ENCODE data around the gene PIK3CB.
A peak's percentile ranks its signal among the peaks of the same experiment; 100 is the strongest.
"Not testable (repeated sequence)": the region's sequence is repeated elsewhere in the genome, so short reads cannot be mapped to it uniquely, and the experiment has no call there.

The PIK3CB gene

DNA sequence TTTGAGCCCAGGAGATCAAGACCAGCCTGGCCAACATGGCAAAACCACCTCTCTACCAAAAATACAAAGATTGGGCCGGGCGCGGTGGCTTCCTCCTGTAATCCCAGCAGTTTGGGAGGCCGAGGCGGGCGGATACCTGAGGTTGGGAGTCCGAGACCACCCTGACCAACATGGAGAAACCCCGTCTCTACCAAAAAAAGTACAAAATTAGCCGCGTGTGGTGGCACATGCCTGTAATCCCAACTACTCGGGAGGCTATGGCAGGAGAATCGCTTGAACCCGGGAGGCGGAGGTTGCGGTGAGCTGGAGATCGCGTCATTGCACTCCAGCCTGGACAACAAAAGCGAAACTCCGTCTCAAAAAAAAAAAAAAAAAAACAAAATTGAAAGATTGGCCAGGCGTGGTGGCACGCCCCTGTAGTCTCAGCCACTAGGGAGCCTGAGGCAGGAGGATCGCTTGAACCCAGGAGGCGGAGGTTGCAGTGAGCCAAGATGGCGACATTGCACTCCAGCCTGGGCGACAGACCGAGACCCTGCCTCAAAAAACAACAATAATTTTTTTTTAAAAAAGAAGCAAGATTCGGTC lies 2.2 kb downstream of the PIK3CB start:
- DNase-seq, H3K27ac Mint-ChIP-seq, ATAC-seq, H3K9me3 Mint-ChIP-seq, H3K27me3 Mint-ChIP-seq: not testable (repeated sequence)
- peak overlapping the region in 1 of 2 donors; percentile 26 for H3K4me3 Mint-ChIP-seq
- H3K4me1 Mint-ChIP-seq = peaks cover 34% of the 10 kb centered on the region

DNA sequence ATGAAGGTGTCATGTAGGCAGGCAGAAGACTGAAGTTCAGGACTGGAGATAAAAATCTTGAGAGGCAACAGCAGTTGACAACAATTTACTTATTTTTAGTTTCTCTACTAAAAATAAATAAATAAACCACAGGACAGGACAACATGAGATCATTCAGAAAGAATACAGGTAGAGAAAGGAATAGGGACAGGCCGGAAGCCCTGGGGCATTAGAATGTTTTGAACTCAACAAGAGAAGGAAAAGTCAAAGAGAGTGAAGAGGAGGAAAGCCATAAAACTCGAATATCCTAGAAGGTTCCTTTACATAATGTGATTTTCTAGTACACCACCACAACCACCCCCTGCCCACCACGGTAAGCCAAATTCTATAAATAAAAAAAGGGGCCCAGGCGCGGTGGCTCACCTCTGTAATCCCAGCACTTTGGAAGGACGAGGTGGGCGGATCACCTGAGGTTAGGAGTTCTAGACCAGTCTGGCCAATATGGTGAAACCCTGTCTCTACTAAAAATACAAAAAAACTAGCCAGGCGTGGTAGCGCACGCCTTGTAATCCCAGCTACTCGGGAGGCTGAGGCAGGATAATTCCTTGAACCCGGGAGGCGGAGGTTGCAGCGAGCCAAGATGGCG lies 4.7 kb downstream of the PIK3CB start:
- H3K27ac Mint-ChIP-seq = no peak overlapping the region
- no peak overlapping the region for H3K4me3 Mint-ChIP-seq
- H3K9me3 Mint-ChIP-seq = no peaks in the 10 kb centered on the region
- no peaks in the 10 kb centered on the region for H3K27me3 Mint-ChIP-seq
- ATAC-seq (no peak), DNase-seq (no peak)
- H3K4me1 Mint-ChIP-seq = peaks cover 24% of the 10 kb centered on the region

DNA sequence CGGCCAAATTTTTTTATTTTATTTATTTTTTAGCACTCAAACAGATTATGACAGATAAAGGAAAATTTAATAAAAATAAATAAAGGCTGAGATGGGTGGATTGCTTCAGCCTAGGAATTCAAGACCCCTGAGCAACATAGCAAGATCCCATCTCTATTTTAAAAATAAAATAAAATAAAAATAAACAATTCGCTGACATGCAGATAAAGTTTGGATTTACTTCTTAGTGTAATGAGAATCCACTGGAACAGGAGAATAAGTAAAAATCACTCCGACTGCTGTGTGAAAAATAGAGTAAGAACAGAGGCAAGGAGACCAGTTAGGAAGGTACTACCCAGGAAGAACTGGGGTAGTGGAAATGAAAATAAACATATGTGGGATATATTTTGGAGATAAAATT lies 5.6 kb downstream of the PIK3CB start:
- no peaks in the 10 kb centered on the region for H3K27me3 Mint-ChIP-seq
- peaks cover 30% of the 10 kb centered on the region for H3K4me1 Mint-ChIP-seq
- no peaks in the 10 kb centered on the region for H3K9me3 Mint-ChIP-seq
- H3K27ac Mint-ChIP-seq = no peak overlapping the region
- H3K4me3 Mint-ChIP-seq = no peak overlapping the region
- no peak for ATAC-seq
- no peak for DNase-seq

DNA sequence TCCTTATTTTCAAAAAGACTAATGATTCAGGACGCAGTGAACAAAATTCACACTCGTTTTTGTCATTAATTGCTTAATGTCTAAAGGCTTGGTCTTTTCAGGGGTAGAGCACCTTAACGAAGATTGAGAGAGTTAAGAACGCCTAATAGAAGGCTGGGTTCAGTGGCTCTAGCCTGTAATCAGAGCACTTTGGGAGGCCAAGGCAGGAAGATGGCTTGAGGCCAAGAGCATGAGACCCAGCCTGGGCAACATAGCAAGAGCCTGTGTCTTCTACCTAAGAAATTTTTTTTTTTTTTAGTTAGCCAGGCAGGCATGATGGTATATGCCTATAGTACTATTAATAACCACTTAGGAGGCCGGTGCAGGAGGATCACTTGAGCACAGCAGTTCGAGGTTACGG lies 7.5 kb downstream of the PIK3CB start:
- no peak overlapping the region for H3K4me3 Mint-ChIP-seq
- H3K27ac Mint-ChIP-seq = no peak overlapping the region
- no peaks in the 10 kb centered on the region for H3K27me3 Mint-ChIP-seq
- ATAC-seq (no peak), DNase-seq (no peak)
- no peaks in the 10 kb centered on the region for H3K9me3 Mint-ChIP-seq
- peaks cover 16% of the 10 kb centered on the region for H3K4me1 Mint-ChIP-seq

DNA sequence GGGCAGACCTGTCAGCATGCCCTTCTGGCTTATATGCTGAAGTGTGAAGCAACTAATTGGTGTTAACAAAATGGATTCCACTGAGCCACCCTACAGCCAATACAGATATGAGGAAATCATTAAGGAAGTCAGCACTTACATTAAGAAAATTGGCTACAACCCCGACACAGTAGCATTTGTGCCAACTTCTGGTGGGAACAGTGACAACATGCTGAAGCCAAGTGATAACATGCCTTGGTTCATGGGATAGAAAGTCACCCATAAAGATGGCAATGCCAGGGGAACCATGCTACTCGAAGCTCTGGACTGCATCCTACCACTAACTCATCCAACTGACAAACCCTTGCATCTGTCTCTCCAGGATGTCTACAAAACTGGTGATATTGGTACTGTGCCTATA lies 9.4 kb downstream of the PIK3CB start:
- H3K9me3 Mint-ChIP-seq = no peaks in the 10 kb centered on the region
- peaks cover 9% of the 10 kb centered on the region for H3K4me1 Mint-ChIP-seq
- H3K27ac Mint-ChIP-seq = no peak overlapping the region
- no peak for ATAC-seq
- DNase-seq = no peak
- H3K4me3 Mint-ChIP-seq = no peak overlapping the region
- H3K27me3 Mint-ChIP-seq = no peaks in the 10 kb centered on the region

DNA sequence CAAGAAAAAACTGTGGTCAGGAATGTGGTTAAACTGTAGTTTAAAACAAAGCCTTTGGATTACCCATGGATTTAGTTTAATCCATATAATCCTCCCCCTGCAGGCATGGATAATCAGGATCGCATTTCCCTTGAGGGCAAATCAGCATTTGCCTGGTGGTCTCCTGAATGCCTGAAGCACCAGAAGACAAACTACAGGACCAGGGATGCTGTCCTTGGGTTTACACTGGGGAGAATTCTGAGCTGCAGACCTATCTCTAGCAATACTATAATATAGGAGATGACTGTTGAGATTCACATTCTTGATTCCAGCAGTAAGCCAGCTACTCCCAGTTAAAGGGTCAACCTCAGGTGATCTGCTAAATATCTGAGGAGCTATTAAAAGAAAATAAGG lies 10.6 kb downstream of the PIK3CB start:
- no peak overlapping the region for H3K27ac Mint-ChIP-seq
- H3K9me3 Mint-ChIP-seq = no peaks in the 10 kb centered on the region
- H3K4me3 Mint-ChIP-seq = no peak overlapping the region
- ATAC-seq (no peak), DNase-seq (no peak)
- no peaks in the 10 kb centered on the region for H3K27me3 Mint-ChIP-seq
- peaks cover 6% of the 10 kb centered on the region for H3K4me1 Mint-ChIP-seq

DNA sequence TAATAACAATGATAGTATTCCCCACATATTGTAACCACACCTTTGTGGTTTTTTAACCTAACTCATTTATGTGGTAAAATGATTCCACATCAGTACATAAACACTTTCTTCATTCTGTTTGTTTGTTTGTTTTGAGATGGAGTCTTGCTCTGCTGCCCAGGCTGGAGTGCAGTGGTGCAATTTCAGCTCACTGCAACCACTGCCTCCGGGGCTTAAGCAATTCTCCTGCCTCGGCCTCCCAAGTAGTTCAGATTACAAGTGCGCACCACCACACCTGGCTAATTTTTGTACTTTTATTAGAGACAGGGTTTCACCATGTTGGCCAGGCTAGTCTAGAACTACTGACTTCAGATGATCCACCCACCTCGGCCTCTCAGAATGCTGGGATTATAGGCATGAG lies 14.3 kb downstream of the PIK3CB start:
- not testable (repeated sequence) for H3K27ac Mint-ChIP-seq, DNase-seq, H3K4me3 Mint-ChIP-seq, ATAC-seq, H3K9me3 Mint-ChIP-seq, H3K27me3 Mint-ChIP-seq
- H3K4me1 Mint-ChIP-seq = peaks cover 26% of the 10 kb centered on the region

DNA sequence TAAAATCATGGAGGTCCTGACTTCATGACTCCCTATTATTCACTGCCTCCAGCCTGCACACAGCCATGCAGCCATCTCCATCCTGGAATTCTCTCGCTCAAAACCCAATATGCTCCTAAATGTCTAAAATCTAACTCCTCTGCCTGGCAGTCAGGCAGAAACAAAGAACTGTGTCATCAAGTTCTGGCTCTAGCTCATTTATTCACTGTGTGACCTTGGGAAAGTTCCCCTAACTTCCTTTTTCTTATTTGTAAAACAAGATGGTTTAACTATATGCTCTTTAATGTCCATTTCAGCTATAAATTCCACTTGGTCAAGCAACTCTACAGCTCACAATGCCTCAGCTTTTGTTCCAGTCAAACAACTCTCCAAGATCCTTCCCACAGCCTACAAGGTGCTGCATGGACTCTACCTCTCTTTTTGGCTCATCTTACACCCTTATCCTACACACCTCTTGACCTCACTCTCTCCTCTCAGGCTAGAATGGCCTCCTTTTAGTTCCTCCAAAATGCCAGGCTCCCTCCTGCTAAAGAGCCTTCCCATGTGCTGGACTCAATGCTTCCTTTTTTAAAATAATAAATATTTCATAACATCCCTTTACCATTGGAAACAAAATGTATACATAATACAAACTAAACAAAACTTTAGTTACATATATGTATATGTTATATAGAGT lies 16.4 kb downstream of the PIK3CB start:
- ATAC-seq (no peak), DNase-seq (no peak)
- Mint-ChIP-seq H3K4me1 (peaks cover 40% of the 10 kb centered on the region), H3K27me3 (no peaks in the 10 kb centered on the region), H3K4me3 (no peak overlapping the region), H3K9me3 (no peaks in the 10 kb centered on the region), H3K27ac (peak overlapping the region in 1 of 2 donors; percentile 9)

DNA sequence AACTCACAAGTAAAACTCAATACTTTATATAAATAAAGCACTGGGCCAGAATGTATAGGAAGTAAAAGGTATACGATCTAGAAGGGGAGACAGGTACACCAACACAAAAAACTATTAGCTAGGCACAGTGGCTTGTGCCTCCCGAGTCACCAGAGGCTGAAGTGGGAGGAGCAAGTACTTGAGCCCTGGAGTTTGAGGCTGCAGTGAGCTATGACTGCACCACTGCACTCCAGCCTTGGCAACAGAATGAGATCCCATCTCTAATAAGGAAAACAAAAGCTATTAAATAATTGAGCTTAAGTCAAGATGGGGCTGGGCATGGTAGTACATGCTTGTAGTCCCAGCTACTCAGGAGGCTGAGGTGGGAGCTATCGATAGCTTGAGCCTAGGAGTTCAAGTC lies 17.0 kb downstream of the PIK3CB start:
- no peak overlapping the region for H3K27ac Mint-ChIP-seq
- peaks cover 40% of the 10 kb centered on the region for H3K4me1 Mint-ChIP-seq
- DNase-seq = no peak
- no peak overlapping the region for H3K4me3 Mint-ChIP-seq
- no peak for ATAC-seq
- H3K27me3 Mint-ChIP-seq = no peaks in the 10 kb centered on the region
- H3K9me3 Mint-ChIP-seq = no peaks in the 10 kb centered on the region

DNA sequence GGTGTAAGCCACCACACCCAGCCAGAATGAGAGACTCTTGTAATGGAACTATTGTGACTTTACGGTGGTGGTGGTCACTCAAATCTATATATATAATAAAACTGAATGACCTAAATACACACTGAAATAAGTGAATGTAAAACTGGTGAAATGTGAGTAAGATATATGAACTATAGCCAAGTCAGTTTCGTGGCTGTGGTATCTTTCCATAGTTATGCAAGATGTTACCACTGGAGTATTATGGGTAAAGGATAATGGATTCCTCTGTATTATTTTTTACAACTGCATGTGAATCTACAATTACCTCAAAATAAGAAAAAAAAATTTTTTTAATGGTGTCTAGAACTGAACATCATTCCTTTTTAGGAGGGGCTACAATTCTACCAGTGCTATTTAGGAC lies 21.9 kb downstream of the PIK3CB start:
- Mint-ChIP-seq H3K4me1 (peaks cover 42% of the 10 kb centered on the region), H3K4me3 (no peak overlapping the region), H3K27ac (peak overlapping the region in 1 of 2 donors; percentile 33), H3K27me3 (no peaks in the 10 kb centered on the region), H3K9me3 (no peaks in the 10 kb centered on the region)
- DNase-seq (no peak), ATAC-seq (no peak)

DNA sequence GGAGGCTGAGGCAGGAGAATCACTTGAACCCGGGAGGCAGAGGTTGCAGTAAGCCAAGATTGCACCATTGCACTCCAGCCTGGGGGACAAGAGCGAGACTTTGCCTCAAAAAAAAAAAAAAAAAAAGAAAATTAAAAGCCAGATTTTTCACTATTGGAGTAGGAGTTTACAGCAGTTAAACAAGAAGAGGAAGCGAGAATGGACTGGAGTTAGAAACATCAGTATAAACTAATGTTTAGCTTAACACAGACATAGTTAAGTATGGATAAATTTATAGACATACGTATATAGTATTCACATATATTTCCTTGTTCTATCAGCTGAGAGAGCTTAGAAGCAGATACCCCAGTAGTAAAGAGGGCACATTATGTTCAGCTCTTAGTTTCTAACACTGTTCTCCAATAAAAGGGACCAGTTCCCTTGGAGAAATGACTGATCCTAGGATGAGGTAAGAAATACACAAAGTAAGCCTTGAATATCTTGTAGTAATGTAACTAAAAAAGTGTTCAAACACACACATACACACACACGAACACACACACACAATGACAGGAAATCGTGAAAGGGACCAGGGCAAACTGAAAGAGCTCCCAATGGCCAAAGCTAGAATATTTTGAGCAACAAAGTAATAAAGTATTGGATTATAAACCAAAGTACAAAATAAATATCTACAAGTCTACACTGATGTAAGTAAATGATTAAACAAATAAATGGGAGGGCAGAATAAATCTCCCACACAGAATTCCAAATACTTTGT lies 25.1 kb downstream of the PIK3CB start:
- ATAC-seq (no peak), DNase-seq (no peak)
- Mint-ChIP-seq H3K27ac (peak overlapping the region in 1 of 2 donors; percentile 21), H3K9me3 (no peaks in the 10 kb centered on the region), H3K4me3 (no peak overlapping the region), H3K4me1 (peaks cover 24% of the 10 kb centered on the region), H3K27me3 (no peaks in the 10 kb centered on the region)

DNA sequence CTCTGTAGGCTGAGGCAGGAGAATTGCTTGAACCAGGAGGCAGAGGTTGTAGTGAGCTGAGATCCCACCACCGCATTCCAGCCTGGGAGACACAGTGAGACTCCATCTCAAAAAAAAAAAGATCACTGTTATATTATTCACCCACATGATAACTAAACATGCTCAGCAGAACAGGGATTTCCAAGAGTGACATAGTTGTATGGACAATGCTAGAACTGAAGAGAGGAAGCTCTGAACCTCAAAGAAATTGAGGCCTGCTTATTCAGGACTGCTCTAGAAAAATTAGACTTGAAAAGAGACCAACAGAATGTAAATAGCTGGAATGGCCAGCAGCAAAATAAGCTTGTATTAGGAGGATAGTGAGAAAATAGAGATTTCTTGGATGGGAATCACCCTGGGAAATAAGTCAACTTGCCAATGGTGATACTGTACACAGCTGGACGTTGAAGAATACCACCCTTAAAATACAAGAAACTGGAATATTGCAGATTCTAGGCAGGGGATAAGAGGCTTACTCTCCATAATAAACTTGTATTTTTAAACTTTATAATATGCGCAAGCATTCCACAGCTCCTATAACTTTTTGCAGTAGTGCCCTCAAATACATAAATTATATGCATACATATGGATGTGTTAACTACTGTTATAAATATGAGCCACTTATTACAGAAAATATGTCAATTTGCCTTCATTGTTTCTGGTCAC lies 28.2 kb downstream of the PIK3CB start:
- ATAC-seq (no peak), DNase-seq (no peak)
- H3K27ac Mint-ChIP-seq = no peak overlapping the region
- no peaks in the 10 kb centered on the region for H3K27me3 Mint-ChIP-seq
- no peaks in the 10 kb centered on the region for H3K9me3 Mint-ChIP-seq
- no peak overlapping the region for H3K4me3 Mint-ChIP-seq
- peaks cover 35% of the 10 kb centered on the region for H3K4me1 Mint-ChIP-seq

DNA sequence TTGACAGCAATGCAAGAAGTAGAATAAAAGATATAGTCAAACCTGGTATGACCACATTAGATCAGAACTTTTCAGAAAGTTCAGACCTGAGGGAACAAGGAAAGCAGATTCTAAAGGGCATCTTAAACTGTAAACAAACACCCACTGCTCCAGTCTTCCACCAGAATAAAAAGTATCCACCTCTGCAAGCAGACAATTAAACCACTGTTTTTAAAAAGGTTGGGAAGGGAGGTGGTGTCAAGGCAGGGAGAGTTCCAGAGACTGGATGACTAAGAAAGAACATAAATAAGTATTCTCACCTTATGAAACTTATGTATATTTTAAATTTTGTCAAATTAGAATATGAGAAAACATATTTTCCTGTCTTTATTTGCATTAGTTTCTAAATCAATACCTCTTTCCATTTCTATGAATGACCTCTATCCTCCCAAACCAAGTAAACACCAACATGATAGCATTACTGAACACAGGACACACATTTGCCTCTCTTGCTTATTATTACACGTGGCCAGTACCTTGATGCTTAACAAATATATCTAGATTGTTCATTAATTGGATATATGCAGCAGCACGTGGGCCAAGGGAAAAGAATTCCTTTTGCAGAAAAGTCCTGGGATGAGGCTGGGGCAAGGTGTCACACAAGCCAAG lies 31.6 kb downstream of the PIK3CB start:
- Mint-ChIP-seq H3K4me1 (peaks cover 24% of the 10 kb centered on the region), H3K4me3 (no peak overlapping the region), H3K27ac (no peak overlapping the region)

DNA sequence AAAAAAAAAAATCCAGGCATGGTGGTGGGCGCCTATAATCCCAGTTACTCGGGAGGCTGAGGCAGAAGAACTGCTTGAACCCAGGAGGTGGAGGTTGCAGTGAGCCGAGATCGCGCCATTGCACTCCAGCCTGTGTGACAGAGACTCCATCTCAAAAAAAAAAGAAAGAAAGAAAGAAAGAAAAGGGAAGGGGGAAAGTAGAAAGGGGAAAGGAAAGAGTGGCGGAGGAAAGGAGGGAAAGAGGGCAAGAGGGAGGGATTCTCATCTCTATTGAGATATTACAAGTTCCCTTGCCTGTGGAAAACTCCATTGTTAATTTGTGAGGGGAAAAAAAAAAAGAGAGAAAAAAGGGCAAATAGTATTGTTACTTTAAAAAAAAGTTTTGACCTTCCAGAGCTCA lies 32.5 kb downstream of the PIK3CB start:
- Mint-ChIP-seq H3K4me1 (peaks cover 30% of the 10 kb centered on the region), H3K27ac (peak overlapping the region; percentile 47 to 54)
- ATAC-seq, H3K27me3 Mint-ChIP-seq, H3K4me3 Mint-ChIP-seq, DNase-seq, H3K9me3 Mint-ChIP-seq: not testable (repeated sequence)

More for the DNA sequence above, 31.6 kb downstream of the PIK3CB start:
- no peaks in the 10 kb centered on the region for H3K9me3 Mint-ChIP-seq
- DNase-seq = no peak
- H3K27me3 Mint-ChIP-seq = no peaks in the 10 kb centered on the region
- no peak for ATAC-seq

DNA sequence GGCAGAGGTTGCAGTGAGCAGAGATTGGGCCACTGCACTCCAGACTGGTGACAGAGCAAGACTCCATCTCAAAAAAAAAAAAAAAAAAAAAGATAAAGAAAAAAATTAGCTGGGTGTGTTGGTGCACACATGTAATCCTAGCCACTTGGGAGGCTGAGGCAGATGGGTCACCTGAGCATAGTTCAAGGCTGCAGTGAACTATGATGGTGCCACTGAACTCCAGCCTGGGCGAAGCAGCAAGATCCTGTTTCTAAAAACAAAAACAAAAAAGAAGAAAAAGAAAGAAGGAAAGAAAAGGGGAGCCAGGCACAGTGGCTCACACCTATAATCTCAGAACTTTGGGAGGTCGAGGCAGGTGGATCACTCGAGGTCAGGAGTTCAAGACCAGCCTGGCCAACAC lies 32.9 kb downstream of the PIK3CB start:
- no peak overlapping the region for H3K4me3 Mint-ChIP-seq
- no peak overlapping the region for H3K27ac Mint-ChIP-seq

More for the DNA sequence above, 32.9 kb downstream of the PIK3CB start:
- no peak for ATAC-seq
- DNase-seq = no peak
- Mint-ChIP-seq H3K9me3 (no peaks in the 10 kb centered on the region), H3K27me3 (no peaks in the 10 kb centered on the region), H3K4me1 (peaks cover 30% of the 10 kb centered on the region)
